K562 (cell line): ENCODE measurements around the gene CD19. TPM values are rescaled to one million over a fixed set of nuclear protein-coding genes. Genes with fewer than 3 reads are reported as not detected.

Experiments used
- ATAC-seq: fragments of 200-7000 bp; cut with Tn5 transposase; 3 replicates; pipeline ENCODE4 v1.9.1; 2020; ENCODE audit warnings: moderate library complexity
- BruUV-seq: library from RNA; stranded (reverse); fragments of 400-500 nt; replicated peaks from 2 replicates; lab custom pipeline; 2021; lab: Mats Ljungman, UMichigan
- CTCF ChIA-PET: fragments of 300-600 bp; formaldehyde crosslinking; extraction: SDS; loops from one replicate; lab custom pipeline; 2021; ENCODE audit warnings: low intra/inter-chr PET ratio; lab: Yijun Ruan, JAX
- POLR2A ChIA-PET: fragments of 300-600, 350-650 bp; sonication (Branson Sonifier 250); formaldehyde crosslinking; extraction: SDS; loops from one replicate; lab custom pipeline; 2021; ENCODE audit warnings: antibody characterized with exemption, inconsistent platforms; lab: Yijun Ruan, JAX
- DNase-seq, 4 experiments: peaks; one replicate each; pipeline versions ENCODE4 v3.0.0 to v3.0.0-alpha.2; 2011 to 2018; ENCODE audit warnings: low spot score in 3 of 4, mixed read lengths in 3 of 4; ENCODE audit errors: extremely low read depth in 1 of 4
- FAIRE-seq: peaks from 2 replicates; lab custom pipeline; 2011; peaks lifted over from hg19 to GRCh38; lab: Jason Lieb, UNC
- H2AFZ ChIP-seq: 2 replicates; pipeline ENCODE4 v1.6.0; 2011; ENCODE audit warnings: low read depth, low read length, control low read depth, inconsistent platforms
- H3K27ac ChIP-seq: fragments of 200-600 bp; 3 replicates; pipeline ENCODE4 v1.8.0; 2011; ENCODE audit warnings: low read depth, mild to moderate bottlenecking, control low read depth, inconsistent platforms, low read length, moderate library complexity, mixed read lengths; ENCODE audit errors: extremely low read depth
- H3K27me3 ChIP-seq, 2 experiments: fragments of 300-600 bp in 1 of 2; 2 replicates in 1 of 2; 3 replicates in 1 of 2; pipeline versions ENCODE4 v1.6.0 to v1.8.0; 2011; ENCODE audit warnings: inconsistent platforms in 2 of 2, low read length in 2 of 2, mild to moderate bottlenecking in 1 of 2, mixed read lengths in 1 of 2, moderate library complexity in 1 of 2; ENCODE audit not compliant: control insufficient read depth in 2 of 2, insufficient read depth in 2 of 2
- H3K36me3 ChIP-seq: fragments of 300-600 bp; 3 replicates; pipeline ENCODE4 v1.8.0; 2011; ENCODE audit warnings: mild to moderate bottlenecking, low read length, inconsistent platforms; ENCODE audit not compliant: control insufficient read depth, insufficient read depth
- H3K4me1 ChIP-seq, 2 experiments: fragments of 200-600 bp in 1 of 2; replicated peaks in 1 of 2; 2 replicates in 1 of 2; 3 replicates in 1 of 2; pipeline versions ENCODE4 v1.5.1 to v1.8.0; 2011; ENCODE audit warnings: inconsistent platforms in 2 of 2, low read length in 2 of 2, mild to moderate bottlenecking in 1 of 2, mixed read lengths in 1 of 2, moderate library complexity in 1 of 2; ENCODE audit not compliant: control insufficient read depth in 2 of 2, insufficient read depth in 2 of 2
- H3K4me2 ChIP-seq: 2 replicates; pipeline ENCODE4 v1.6.1; 2011; ENCODE audit warnings: low read length, control low read depth, inconsistent platforms, mixed read lengths; ENCODE audit not compliant: insufficient read depth
- H3K4me3 ChIP-seq: fragments of 200-600 bp; sonication (generic), shearing (Covaris generic); 2 replicates; pipeline ENCODE4 v1.5.1; 2016; ENCODE audit warnings: control low read depth, inconsistent platforms
- H3K79me2 ChIP-seq: fragments of 200-600 bp; 3 replicates; pipeline ENCODE4 v1.8.0; 2011; ENCODE audit warnings: low read length, inconsistent platforms; ENCODE audit not compliant: control insufficient read depth, insufficient read depth
- H3K9ac ChIP-seq, 2 experiments: 2 replicates each; pipeline versions ENCODE4 v1.6.0 to v1.6.1; 2011; ENCODE audit warnings: low read depth in 2 of 2, low read length in 2 of 2, control low read depth in 1 of 2, inconsistent platforms in 1 of 2, mild to moderate bottlenecking in 1 of 2, mixed read lengths in 1 of 2; ENCODE audit not compliant: insufficient read depth in 1 of 2
- H3K9me1 ChIP-seq: one replicate; pipeline ENCODE4 v1.6.0; 2011; ENCODE audit warnings: inconsistent platforms, mild to moderate bottlenecking, low read length, moderate library complexity; ENCODE audit not compliant: control insufficient read depth, insufficient read depth
- H3K9me3 ChIP-seq: replicated peaks from 2 replicates; pipeline ENCODE4 v1.5.1; 2011; ENCODE audit warnings: low read depth, low read length, inconsistent platforms; ENCODE audit not compliant: control insufficient read depth, insufficient read depth
- H4K20me1 ChIP-seq: replicated peaks from 2 replicates; pipeline ENCODE4 v1.6.1; 2011; ENCODE audit warnings: low read length, inconsistent platforms, mixed read lengths; ENCODE audit not compliant: control insufficient read depth, insufficient read depth
- ATF1 ChIP-seq, 2 experiments: fragments of 450-650 bp in 1 of 2; IDR thresholded peaks; 2 replicates each; pipeline ENCODE4 v1.6.1; 2016; ENCODE audit warnings: missing compliant biosample characterization in 1 of 2, missing genetic modification characterization in 1 of 2
- DDX20 ChIP-seq: fragments of 450-650 bp; IDR thresholded peaks from 2 replicates; pipeline ENCODE4 v1.6.1; 2016; ENCODE audit warnings: missing genetic modification characterization, low read depth, mild to moderate bottlenecking, missing compliant biosample characterization, moderate library complexity
- GATAD2A ChIP-seq: fragments of 450-650 bp; IDR thresholded peaks from 2 replicates; pipeline ENCODE4 v1.6.1; 2017
- HMGN3 ChIP-seq: IDR thresholded peaks from 2 replicates; pipeline ENCODE4 v1.6.1; 2011; ENCODE audit warnings: borderline replicate concordance, low read depth, mild to moderate bottlenecking, mixed read lengths, low read length; ENCODE audit not compliant: insufficient read length; ENCODE audit errors: extremely low read depth
- MAZ ChIP-seq, 2 experiments: fragments of 450-650 bp in 1 of 2; sonication (generic) in 1 of 2; formaldehyde crosslinking; IDR thresholded peaks in 1 of 2; conservative IDR thresholded peaks in 1 of 2; 2 replicates each; pipeline versions ENCODE4 v1.4.0 to v1.5.0; 2020; ENCODE audit warnings: mild to moderate bottlenecking in 1 of 2, missing genetic modification reagents in 1 of 2
- NCOA2 ChIP-seq, 2 experiments: fragments of 450-650 bp; IDR thresholded peaks; 2 replicates each; pipeline ENCODE4 v1.6.1; 2018; ENCODE audit warnings: mild to moderate bottlenecking in 2 of 2, moderate library complexity in 1 of 2; ENCODE audit not compliant: partially characterized antibody in 2 of 2
- NRF1 ChIP-seq, 2 experiments: fragments of 450-650 bp; IDR thresholded peaks in 1 of 2; conservative IDR thresholded peaks in 1 of 2; 2 replicates each; pipeline ENCODE4 v1.6.1; 2014; ENCODE audit warnings: mild to moderate bottlenecking in 2 of 2
- PHF8 ChIP-seq: fragments of 200-600 bp; sonication (generic); IDR thresholded peaks from 2 replicates; pipeline ENCODE4 v1.6.1; 2012; ENCODE audit warnings: mixed run types, mild to moderate bottlenecking, inconsistent platforms, low read length, moderate library complexity, borderline replicate concordance
- POLR2G ChIP-seq: fragments of 200-400 bp; formaldehyde crosslinking; IDR thresholded peaks from 2 replicates; pipeline ENCODE4 v1.6.1; 2017; ENCODE audit warnings: low read depth, mild to moderate bottlenecking, antibody characterized with exemption, low read length, moderate library complexity
- PRPF4 ChIP-seq: fragments of 200-400 bp; formaldehyde crosslinking; IDR thresholded peaks from one replicate; pipeline ENCODE4 v1.6.1; 2017; ENCODE audit warnings: low read length, low read depth, mild to moderate bottlenecking; ENCODE audit not compliant: insufficient read depth, poor library complexity, severe bottlenecking
- RBFOX2 ChIP-seq: fragments of 200-400 bp; formaldehyde crosslinking; IDR thresholded peaks from 2 replicates; pipeline ENCODE4 v1.6.1; 2017; ENCODE audit warnings: low read depth, mild to moderate bottlenecking, low read length, moderate library complexity
- SMARCA4 ChIP-seq: fragments of 450-650 bp; IDR thresholded peaks from 2 replicates; pipeline ENCODE4 v1.6.1; 2016
- SP1 ChIP-seq: sonication (generic); formaldehyde crosslinking; IDR thresholded peaks from 2 replicates; pipeline ENCODE4 v1.8.1; 2022; ENCODE audit warnings: mild to moderate bottlenecking, missing genetic modification reagents
- TCF7 ChIP-seq: sonication (generic); IDR thresholded peaks from 2 replicates; pipeline ENCODE4 v1.6.1; 2016; ENCODE audit warnings: antibody characterized with exemption, borderline replicate concordance
- ZFX ChIP-seq: sonication (generic); formaldehyde crosslinking; IDR thresholded peaks from 2 replicates; pipeline ENCODE4 v1.8.0; 2022; ENCODE audit warnings: mild to moderate bottlenecking, missing genetic modification reagents, moderate library complexity
- ZNF431 ChIP-seq: sonication (generic); formaldehyde crosslinking; IDR thresholded peaks from 2 replicates; pipeline ENCODE4 v1.8.0; 2022; ENCODE audit warnings: mild to moderate bottlenecking, missing genetic modification reagents
- ZNF512 ChIP-seq: IDR thresholded peaks from 2 replicates; pipeline ENCODE4 v1.6.1; 2016; ENCODE audit warnings: missing genetic modification characterization, missing compliant biosample characterization
- ZNF740 ChIP-seq, 3 experiments: fragments of 200-800 bp in 1 of 3; sonication (Bioruptor generic) in 1 of 3; sonication (generic) in 1 of 3; formaldehyde crosslinking in 1 of 3; IDR thresholded peaks; 2 replicates each; pipeline versions ENCODE4 v1.6.1 to v1.8.0; 2016 to 2022; ENCODE audit warnings: mild to moderate bottlenecking in 2 of 3, missing compliant biosample characterization in 2 of 3, missing genetic modification characterization in 2 of 3, missing genetic modification reagents in 1 of 3
- ZNF785 ChIP-seq: fragments of 250-450 bp; sonication (Bioruptor Pico); IDR thresholded peaks from 2 replicates; pipeline ENCODE4 v1.4.0; 2020; ENCODE audit warnings: mild to moderate bottlenecking
- WGBS: fragments of 100-300 bp; shearing (Covaris generic); methylation state at CpG from one replicate; pipeline ENCODE4 v1.1.6; 2016; ENCODE audit warnings: low coverage, mixed read lengths; ENCODE audit not compliant: insufficient coverage; ENCODE audit errors: missing lambda C conversion rate; 5-methylcytosine and 5-hydroxymethylcytosine counted together
- in situ Hi-C: fragments of 300-500 bp; cut with MboI; formaldehyde crosslinking; loops from 4 replicates; pipeline ENCODE4 v1.15.0; 2018; ENCODE audit warnings: inconsistent platforms, mixed read lengths
- intact Hi-C: fragments of 100-400 bp; cut with micrococcal nuclease; formaldehyde crosslinking; loops from 2 replicates; pipeline ENCODE4 v1.14.2; 2022
- polyA plus RNA-seq, 8 experiments: library from polyadenylated mRNA; depleted of rRNA in 4 of 8; stranded (reverse) in 5 of 8; unstranded in 3 of 8; fragments of >200 nt; fragmentation: Nextera tagmentation in 2 of 8; fragmentation: Illumina TruSeq in 1 of 8; extraction: Ambion mirVana in 2 of 8; extraction: Trizol in 1 of 8; gene quantifications; 2 replicates each; pipeline versions ENCODE4 v1.2.1 to v1.2.3, GENCODE V29; 2011 to 2014; ENCODE audit warnings: inconsistent platforms in 1 of 8, missing spikeins in 1 of 8
- total RNA-seq, 7 experiments: library from RNA; depleted of rRNA in 6 of 7; stranded (reverse); fragments of >200 nt in 6 of 7; fragmentation: Illumina TruSeq in 2 of 7; extraction: Trizol in 2 of 7; gene quantifications; 2 replicates each; pipeline versions ENCODE4 v1.2.1 to v1.2.3, GENCODE V29; 2011 to 2021; ENCODE audit warnings: low replicate concordance in 1 of 7

Gene CD19
- total and polyA plus RNA-seq, 9 of the 15 experiments (the other 6 are each of a cell fraction or from before 2014, with no cell fraction given) = 0.27 to 3.7 (median 2.0) TPM; not detected in 1

GRCh38 chr16:28936784-28937155 is 5.0 kb downstream of the CD19 start:
- 50% methylated on average over 24 of the region's 26 CpGs for WGBS
- H2AFZ ChIP-seq = peak overlapping the region; percentile 89
- H3K9me1 ChIP-seq = no peaks in the 10 kb centered on the region
- peaks cover 8 to 46% of the 10 kb centered on the region in 2 experiments; a peak in 4 of 5 replicates for H3K4me1 ChIP-seq
- H3K27me3 ChIP-seq = no peaks in the 10 kb centered on the region
- POLR2A ChIA-PET = interaction anchor here (0.7 to 1.2 kb wide), 6 partner anchors 9 to 102 kb away, joined by 3 to 5 read pairs (median 4); partner anchors contain the start of gene SH2B1
- no peak for FAIRE-seq
- peak overlapping the region; percentile 58; the same call in 1 of the 2 replicates for H3K4me2 ChIP-seq
- H4K20me1 ChIP-seq = no peaks in the 10 kb centered on the region
- in situ Hi-C loops = loop anchor here (25.0 kb wide), 1 partner anchor 499 kb away; no protein-coding TSS in a partner anchor
- H3K4me3 ChIP-seq = no peak overlapping the region
- peaks cover 9% of the 10 kb centered on the region for H3K79me2 ChIP-seq
- ATAC-seq = no peak
- no TSS peak for BruUV-seq
- peak overlapping the region; percentile 55; the same call in 1 of the 3 replicates for H3K27ac ChIP-seq
- no peaks in the 10 kb centered on the region for H3K9me3 ChIP-seq
- H3K9ac ChIP-seq = peak overlapping the region; percentile 44 to 49; a peak in 2 of 4 replicates
- intact Hi-C loops = loop anchor here (5.0 kb wide), 1 partner anchor 54 kb away; no protein-coding TSS in a partner anchor
- DNase-seq = no peak
- CTCF ChIA-PET = interaction anchor here (1.4 kb wide), 1 partner anchor 9 kb away, joined by 4 read pairs; no protein-coding TSS in a partner anchor
- H3K36me3 ChIP-seq = no peaks in the 10 kb centered on the region
- TF ChIP-seq ZNF785 (no peak), SP1 (peak; percentile 65; the same call in 1 of the 2 replicates), PHF8 (peak; percentile 6; the same call in 1 of the 2 replicates), TCF7 (0 out of 2 replicates have a peak, but pooled peaks have one; percentile 42), PRPF4 (no peak), MAZ (CRISPR knock-in tag; conservative IDR thresholded peaks at IDR 0.05 in 1 of 2, IDR thresholded peaks at IDR 0.05 in 1 of 2) (0 out of 4 replicates have a peak, but pooled peaks of 1 of the 2 experiments have one; percentile 11), ZFX (peak; percentile 78), ZNF740 (CRISPR knock-in tag; IDR thresholded peaks at IDR 0.05) (no peak), ZNF740 (tag; IDR thresholded peaks at IDR 0.05) (no peak), RBFOX2 (peak; percentile 14; the same call in 1 of the 2 replicates), SMARCA4 (no peak), NRF1 (conservative IDR thresholded peaks at IDR 0.05 in 1 of 2, IDR thresholded peaks at IDR 0.05 in 1 of 2) (peak; percentile 10 to 33; a peak in 2 of 4 replicates), POLR2G (peak; percentile 9; the same call in 1 of the 2 replicates), ATF1 (CRISPR knock-in tag; IDR thresholded peaks at IDR 0.05) (no peak), ATF1 (tag; IDR thresholded peaks at IDR 0.05) (no peak), DDX20 (tag) (no peak), HMGN3 (peak; percentile 3), ZNF431 (CRISPR knock-in tag) (0 out of 2 replicates have a peak, but pooled peaks have one; percentile 14), GATAD2A (no peak), NCOA2 (IDR thresholded peaks at IDR 0.05; ENCODE audit: partially characterized antibody in 2 of 2) (no peak), ZNF512 (tag) (no peak)
